Common myeloid progenitor, CD34-positive (primary cell): ENCODE results near the gene HDGF.

Source experiments
- CTCF ChIA-PET: fragments of 350-600 bp; sonication (Branson Sonifier 250); formaldehyde crosslinking; loops from one replicate; lab custom pipeline; 2021; ENCODE audit warnings: antibody characterized with exemption; lab: Charles Lee
- POLR2A ChIA-PET: fragments of 350-600 bp; sonication (Branson Sonifier 250); formaldehyde crosslinking; loops from one replicate; lab custom pipeline; 2021; ENCODE audit warnings: antibody characterized with exemption; lab: Charles Lee
- DNase-seq, 3 donors: peaks; one replicate each; pipeline versions ENCODE4 v3.0.0 to v3.0.0-alpha.2; 2013
- H3K27ac ChIP-seq, 2 experiments: 1 replicate in 1 of 2; 2 replicates in 1 of 2; pipeline ENCODE4 v1.7.0; 2013; ENCODE audit warnings: inconsistent platforms in 2 of 2, low read length in 2 of 2, mild to moderate bottlenecking in 2 of 2, low read depth in 1 of 2, moderate library complexity in 1 of 2; ENCODE audit not compliant: severe bottlenecking in 2 of 2, insufficient read depth in 1 of 2, poor library complexity in 1 of 2
- H3K27me3 ChIP-seq, 5 experiments: replicated peaks in 2 of 5; 1 replicate in 3 of 5; 2 replicates in 2 of 5; pipeline versions ENCODE4 v1.6.1 to v1.7.0; 2013; ENCODE audit warnings: low read length in 4 of 5, mild to moderate bottlenecking in 2 of 5, moderate library complexity in 2 of 5, inconsistent platforms in 1 of 5; ENCODE audit not compliant: insufficient read depth in 5 of 5, control insufficient read depth in 4 of 5
- H3K36me3 ChIP-seq, 4 experiments: 1 replicate in 2 of 4; 2 replicates in 2 of 4; pipeline versions ENCODE4 v1.6.1 to v1.7.0; 2013; ENCODE audit warnings: low read length in 3 of 4, control low read depth in 1 of 4, mild to moderate bottlenecking in 1 of 4; ENCODE audit not compliant: control insufficient read depth in 4 of 4, insufficient read depth in 4 of 4
- H3K4me1 ChIP-seq, 4 experiments: 1 replicate in 3 of 4; 2 replicates in 1 of 4; pipeline versions ENCODE4 v1.6.1 to v1.7.1; 2013; ENCODE audit warnings: low read length in 3 of 4, mild to moderate bottlenecking in 3 of 4, control low read depth in 1 of 4, inconsistent platforms in 1 of 4, moderate library complexity in 1 of 4; ENCODE audit not compliant: control insufficient read depth in 4 of 4, insufficient read depth in 4 of 4; ENCODE audit errors: control extremely low read depth in 1 of 4
- H3K4me3 ChIP-seq, 7 experiments: 1 replicate in 4 of 7; 2 replicates in 3 of 7; pipeline versions ENCODE4 v1.5.1 to v1.7.0; 2013; ENCODE audit warnings: mild to moderate bottlenecking in 7 of 7, low read length in 6 of 7, moderate library complexity in 6 of 7, inconsistent platforms in 2 of 7, low read depth in 2 of 7, control low read depth in 1 of 7; ENCODE audit not compliant: insufficient read depth in 4 of 7, control insufficient read depth in 1 of 7; ENCODE audit errors: extremely low read depth in 1 of 7
- H3K9me3 ChIP-seq, 5 experiments: 1 replicate in 4 of 5; 2 replicates in 1 of 5; pipeline versions ENCODE4 v1.6.1 to v1.7.1; 2013; ENCODE audit warnings: low read length in 4 of 5, mild to moderate bottlenecking in 2 of 5, inconsistent platforms in 1 of 5, low read depth in 1 of 5, moderate library complexity in 1 of 5; ENCODE audit not compliant: control insufficient read depth in 4 of 5, insufficient read depth in 2 of 5; ENCODE audit errors: control extremely low read depth in 1 of 5
- whole genome bisulfite sequencing: methylation state at CpG from one replicate; pipeline ENCODE4 v1.1.5; 2013; ENCODE audit not compliant: insufficient coverage; 5-methylcytosine and 5-hydroxymethylcytosine counted together

The HDGF gene

DNA sequence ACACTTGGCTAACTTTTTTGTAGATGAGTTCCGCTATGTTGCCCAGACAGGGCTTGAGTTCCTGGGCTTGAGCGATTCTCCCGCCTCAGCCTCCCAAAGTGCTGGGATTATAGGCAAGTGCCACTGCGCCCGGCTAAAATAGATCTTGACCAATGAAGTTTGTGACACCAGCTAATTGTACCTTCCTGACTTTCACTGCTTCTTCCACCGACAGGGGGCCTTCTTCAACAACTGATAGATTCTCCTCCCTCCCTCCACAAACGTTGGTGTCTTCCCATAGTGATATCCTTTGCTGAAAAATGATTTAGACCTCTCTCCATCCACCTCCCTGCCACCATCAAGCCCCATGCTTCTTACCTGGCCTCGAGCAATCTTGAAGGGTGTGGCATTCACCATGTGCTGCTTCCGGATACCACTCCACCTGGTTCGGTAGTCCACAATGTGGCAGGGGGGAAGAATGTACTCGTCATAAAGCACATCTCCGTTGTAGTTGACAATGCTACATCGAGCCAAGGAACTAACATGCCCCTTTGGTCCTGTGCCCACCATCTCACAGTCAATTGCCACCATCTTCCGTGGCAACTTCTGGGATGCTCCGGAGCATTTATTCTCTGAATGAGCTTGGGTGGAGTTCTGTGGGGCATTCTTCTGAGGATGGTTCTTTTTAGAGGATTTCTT is 24.8 kb downstream of the HDGF start:
- DNase-seq: peak; percentile 52 to 66 (median 60)
- Histone ChIP-seq H3K27ac (peak overlapping the region in 1 of 2 experiments; percentile 4), H3K36me3 (peaks cover 13 to 32% (median 29%) of the 10 kb centered on the region in 4 experiments), H3K9me3 (no peaks in the 10 kb centered on the region), H3K4me1 (peaks cover 24 to 45% (median 39%) of the 10 kb centered on the region in 4 experiments), H3K4me3 (peak overlapping the region in 4 of 7 experiments; percentile 93 to 98 (median 94)), H3K27me3 (no peaks in the 10 kb centered on the region)
- 72% methylated on average over 14 of the region's 15 CpGs for WGBS
- CTCF ChIA-PET: interaction anchor here (0.7 to 17.7 kb wide), 58 partner anchors 9 to 205 kb away, joined by 3 to 393 read pairs (median 6); partner anchors contain the start of genes CRABP2, HDGF, INSRR and MRPL24
- POLR2A ChIA-PET: interaction anchor here (0.7 to 1.3 kb wide), 3 partner anchors 20 to 133 kb away, joined by 3 to 9 read pairs (median 3); no protein-coding TSS in a partner anchor

DNA sequence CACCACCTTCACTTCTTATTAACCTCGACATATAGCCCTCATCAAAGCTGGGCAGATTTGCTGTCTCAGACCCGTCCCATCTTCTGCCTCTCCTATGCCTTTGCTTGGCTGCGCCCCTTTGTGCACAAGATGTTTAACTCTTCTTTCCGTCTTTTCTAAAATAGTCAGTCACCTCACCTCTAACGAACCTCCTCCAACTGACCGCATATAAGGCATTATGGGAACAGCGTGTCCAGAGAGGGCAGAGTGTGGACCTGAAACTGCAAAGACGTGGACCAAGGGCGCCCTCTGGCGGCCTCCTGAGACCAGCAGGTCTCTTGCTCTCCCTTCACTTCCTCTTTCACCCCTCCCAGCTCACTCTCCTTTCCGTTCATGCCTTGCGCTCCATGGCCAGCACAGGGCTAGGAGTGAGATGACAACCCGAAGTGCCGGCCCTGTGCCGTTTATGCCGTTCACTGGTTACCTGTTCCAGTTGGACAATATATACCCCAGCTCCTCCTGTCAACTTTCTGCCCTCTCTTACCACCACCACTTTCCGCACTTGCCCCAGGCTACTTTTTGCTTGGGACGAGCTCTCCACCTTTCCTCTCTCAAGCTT is 25.7 kb downstream of the HDGF start:
- ChIA-PET CTCF (interaction anchor here (0.6 to 17.7 kb wide), 58 partner anchors 8 to 206 kb away, joined by 3 to 393 read pairs (median 5); partner anchors contain the start of genes CRABP2, HDGF, INSRR and MRPL24), POLR2A (interaction anchor here (1.1 to 1.3 kb wide), 2 partner anchors 36 to 134 kb away, joined by 3 to 9 read pairs; no protein-coding TSS in a partner anchor)
- peak overlapping the region in 6 of 7 experiments; percentile 33 to 93 (median 57) for H3K4me3 ChIP-seq
- WGBS: 19% methylated on average over 16 of the region's 18 CpGs
- peak overlapping the region in 1 of 2 experiments; percentile 4 for H3K27ac ChIP-seq
- peaks cover 18 to 39% (median 33%) of the 10 kb centered on the region in 4 experiments for H3K36me3 ChIP-seq
- peaks cover 24 to 45% (median 39%) of the 10 kb centered on the region in 4 experiments for H3K4me1 ChIP-seq
- DNase-seq: peak; percentile 81 to 89 (median 83)
- no peaks in the 10 kb centered on the region for H3K27me3 ChIP-seq
- H3K9me3 ChIP-seq: no peaks in the 10 kb centered on the region

DNA sequence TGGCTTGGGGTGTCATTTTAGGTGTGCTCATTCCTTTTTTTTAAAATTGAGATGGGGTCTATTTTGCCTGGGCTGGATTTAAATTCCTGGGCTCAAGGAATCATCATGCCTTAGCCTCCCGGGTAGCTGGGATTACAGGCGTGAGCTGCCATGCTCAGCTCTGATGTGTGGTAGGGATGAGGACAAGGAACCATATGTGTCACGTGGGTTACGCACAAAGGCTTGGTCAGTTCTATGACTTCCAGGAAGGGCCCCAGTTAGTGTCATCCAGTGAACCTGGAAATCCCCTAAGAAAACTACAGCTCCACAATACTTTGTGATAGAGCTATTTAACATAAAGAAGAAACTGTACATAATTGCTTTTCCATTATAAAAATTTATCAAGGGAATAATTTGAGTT is 29.9 kb downstream of the HDGF start:
- CTCF ChIA-PET: interaction anchor here (0.9 to 17.7 kb wide), 4 partner anchors 8 to 98 kb away, joined by 3 to 393 read pairs (median 4); partner anchors contain the start of gene NES
- Histone ChIP-seq H3K27ac (no peak overlapping the region), H3K9me3 (no peaks in the 10 kb centered on the region), H3K4me3 (no peak overlapping the region), H3K4me1 (peaks cover 8 to 18% (median 15%) of the 10 kb centered on the region in 4 experiments), H3K27me3 (no peaks in the 10 kb centered on the region), H3K36me3 (peaks cover 20 to 42% (median 34%) of the 10 kb centered on the region in 4 experiments)
- DNase-seq: no peak
- POLR2A ChIA-PET: no interaction called here
- WGBS: no CpG with 5 or more reads among the region's 4 CpGs

DNA sequence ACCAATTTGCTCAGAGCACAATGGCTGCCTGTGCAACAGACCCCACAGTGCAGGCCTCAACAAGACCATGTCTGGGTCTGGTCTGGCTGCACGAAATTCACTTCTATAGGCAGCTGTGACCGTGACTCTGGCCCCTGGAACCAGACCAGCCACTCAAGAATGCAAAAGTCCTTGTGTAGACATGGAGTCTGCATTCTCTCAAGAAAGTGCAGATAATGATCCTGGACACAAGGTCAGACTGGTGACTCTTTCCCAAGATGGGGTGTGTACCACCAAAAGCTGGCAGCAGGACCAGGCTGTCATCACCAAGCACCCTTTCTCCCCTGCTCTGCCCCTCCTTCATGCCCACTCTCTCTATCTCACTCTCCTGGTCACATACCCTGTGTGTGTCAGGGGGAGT is 30.3 kb downstream of the HDGF start:
- no peaks in the 10 kb centered on the region for H3K27me3 ChIP-seq
- 100% methylated on average over 2 of the region's 2 CpGs for WGBS
- H3K4me3 ChIP-seq: no peak overlapping the region
- H3K27ac ChIP-seq: no peak overlapping the region
- peaks cover 20 to 42% (median 34%) of the 10 kb centered on the region in 4 experiments for H3K36me3 ChIP-seq
- no peaks in the 10 kb centered on the region for H3K9me3 ChIP-seq
- DNase-seq: no peak
- ChIA-PET POLR2A (no interaction called here), CTCF (interaction anchor here (17.7 kb wide), 1 partner anchor 36 kb away, joined by 393 read pairs; the partner anchor contains the start of gene NES)
- peaks cover 4 to 14% (median 11%) of the 10 kb centered on the region in 4 experiments for H3K4me1 ChIP-seq

DNA sequence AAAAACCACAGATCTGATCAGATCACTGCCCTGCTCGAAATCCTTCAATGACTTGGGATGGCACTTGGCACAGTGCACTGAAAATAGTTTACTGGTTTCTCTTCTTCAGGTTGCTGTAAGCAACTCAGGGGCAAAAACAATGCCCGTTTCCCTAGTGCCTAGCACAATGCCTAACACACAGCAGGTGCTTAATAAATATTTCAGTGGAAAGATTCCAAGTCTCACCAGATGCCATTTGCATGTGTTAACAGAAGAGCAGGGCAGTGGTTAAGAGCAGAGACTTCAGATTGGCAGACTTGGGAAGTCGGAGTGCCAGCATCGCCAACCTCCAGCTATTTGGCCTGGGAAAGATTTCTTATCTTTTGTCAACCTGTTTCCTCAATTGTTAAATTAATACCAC is 34.1 kb downstream of the HDGF start:
- WGBS: 68% methylated on average over 4 of the region's 4 CpGs
- ChIA-PET POLR2A (no interaction called here), CTCF (interaction anchor here (1.9 to 17.7 kb wide), 2 partner anchors 9 to 32 kb away, joined by 6 to 393 read pairs; partner anchors contain the start of gene NES)
- Histone ChIP-seq H3K4me3 (no peak overlapping the region), H3K27me3 (no peaks in the 10 kb centered on the region), H3K36me3 (peaks cover 4 to 17% (median 11%) of the 10 kb centered on the region in 4 experiments), H3K27ac (no peak overlapping the region), H3K4me1 (no peaks in the 10 kb centered on the region), H3K9me3 (no peaks in the 10 kb centered on the region)
- DNase-seq: no peak

DNA sequence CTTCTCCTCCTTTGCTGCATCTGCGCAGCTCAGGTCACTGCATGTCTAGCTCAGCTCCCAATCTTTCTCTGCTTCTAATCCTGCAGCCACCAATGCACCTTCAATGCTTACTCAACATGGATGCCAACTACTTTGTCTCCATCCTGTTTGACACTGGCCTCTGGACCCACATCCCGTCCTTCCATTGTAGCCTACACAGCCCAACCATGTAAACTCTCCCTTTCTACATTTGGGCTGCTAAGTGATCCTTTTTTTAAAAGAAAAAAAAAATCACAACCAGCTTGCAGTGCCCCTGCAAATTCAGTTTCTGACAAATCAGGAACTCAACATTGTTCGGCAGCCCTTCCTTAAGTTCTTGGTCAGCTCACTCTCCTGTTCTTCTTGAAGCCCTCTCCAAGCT is 36.6 kb downstream of the HDGF start:
- H3K4me3 ChIP-seq: no peak overlapping the region
- 93% methylated on average over 3 of the region's 3 CpGs for WGBS
- no peaks in the 10 kb centered on the region for H3K27me3 ChIP-seq
- no peak for DNase-seq
- no peaks in the 10 kb centered on the region for H3K9me3 ChIP-seq
- H3K4me1 ChIP-seq: no peaks in the 10 kb centered on the region
- CTCF ChIA-PET: interaction anchor here (2.3 to 17.7 kb wide), 4 partner anchors 7 to 30 kb away, joined by 5 to 393 read pairs (median 14); partner anchors contain the start of genes CRABP2 and NES
- peaks cover 0 to under 1% (median 0%) of the 10 kb centered on the region in 4 experiments for H3K36me3 ChIP-seq
- H3K27ac ChIP-seq: no peak overlapping the region
- POLR2A ChIA-PET: no interaction called here
